ENCODE data around the gene ALG8. TPM values are rescaled to one million over a fixed set of nuclear protein-coding genes. Genes with fewer than 3 reads are reported as not detected.

The ALG8 gene
- total RNA-seq, 2 donors from 2014 or later: 16.5 to 22.5 TPM

- H3K4me3 ChIP-seq: no peak overlapping the region
- no peak for TF ChIP-seq CTCF (IDR thresholded peaks at IDR 0.05)
- DNase-seq (ENCODE audit: low spot score): no peak
- H3K36me3 ChIP-seq: peaks cover 12% of the 10 kb centered on the region
- H3K27ac ChIP-seq: peak overlapping the region; percentile 81 to 87
- peaks cover 0 to 40% of the 10 kb centered on the region in 2 donors for H3K4me1 ChIP-seq
- H3K9me3 ChIP-seq: no peaks in the 10 kb centered on the region
- no peaks in the 10 kb centered on the region for H3K27me3 ChIP-seq
Measured at GRCh38 chr11:78170413-78170812, 31.0 kb upstream of the ALG8 start.

- TF ChIP-seq CTCF (IDR thresholded peaks at IDR 0.05): no peak
- no peaks in the 10 kb centered on the region for H3K9me3 ChIP-seq
- peak overlapping the region; percentile 81 to 87 for H3K27ac ChIP-seq
- no peaks in the 10 kb centered on the region for H3K27me3 ChIP-seq
- peaks cover 0 to 44% of the 10 kb centered on the region in 2 donors for H3K4me1 ChIP-seq
- peaks cover 6% of the 10 kb centered on the region for H3K36me3 ChIP-seq
- peak; percentile 96 for DNase-seq (ENCODE audit: low spot score)
- H3K4me3 ChIP-seq: no peak overlapping the region
Measured at GRCh38 chr11:78168539-78169477, 29.4 kb upstream of the ALG8 start.

GRCh38 chr11:78166855-78167469, 27.5 kb upstream of the ALG8 start:
- Histone ChIP-seq H3K9me3 (no peaks in the 10 kb centered on the region), H3K27ac (peak overlapping the region; percentile 3 to 87), H3K27me3 (no peaks in the 10 kb centered on the region), H3K36me3 (no peaks in the 10 kb centered on the region), H3K4me1 (peaks cover 0 to 44% of the 10 kb centered on the region in 2 donors), H3K4me3 (no peak overlapping the region)
- no peak for TF ChIP-seq CTCF (IDR thresholded peaks at IDR 0.05)
- no peak for DNase-seq (ENCODE audit: low spot score)

- TF ChIP-seq CTCF (IDR thresholded peaks at IDR 0.05): no peak
- H3K36me3 ChIP-seq: no peaks in the 10 kb centered on the region
- H3K4me1 ChIP-seq: peaks cover 0 to 36% of the 10 kb centered on the region in 2 donors
- peak overlapping the region in 1 of 2 donors; percentile 5 for H3K27ac ChIP-seq
- no peaks in the 10 kb centered on the region for H3K27me3 ChIP-seq
- DNase-seq (ENCODE audit: low spot score): no peak
- no peak overlapping the region for H3K4me3 ChIP-seq
- H3K9me3 ChIP-seq: no peaks in the 10 kb centered on the region
Measured at GRCh38 chr11:78164471-78164870, 25.0 kb upstream of the ALG8 start.

GRCh38 chr11:78163828-78164227, 24.4 kb upstream of the ALG8 start:
- Histone ChIP-seq H3K27me3 (no peaks in the 10 kb centered on the region), H3K4me1 (peaks cover 0 to 30% of the 10 kb centered on the region in 2 donors), H3K27ac (peak overlapping the region in 1 of 2 donors; percentile 37), H3K36me3 (no peaks in the 10 kb centered on the region), H3K4me3 (no peak overlapping the region), H3K9me3 (no peaks in the 10 kb centered on the region)
- DNase-seq (ENCODE audit: low spot score): no peak
- no peak for TF ChIP-seq CTCF (IDR thresholded peaks at IDR 0.05)

Data from right atrium auricular region (tissue), 2 donors.